ENCODE measurements around the gene XXYLT1.

GRCh38 chr3:195105389-195105788 is 165.6 kb downstream of the XXYLT1 start:
- TF ChIP-seq ZFP30 (CRISPR knock-in tag; IDR thresholded peaks at IDR 0.05) (no peak), PATZ1 (CRISPR knock-in tag; IDR thresholded peaks at IDR 0.05; ENCODE audit: borderline replicate concordance) (no peak), CREB5 (CRISPR knock-in tag; IDR thresholded peaks at IDR 0.05; ENCODE audit: low read depth) (no peak), ZFP3 (CRISPR knock-in tag; IDR thresholded peaks at IDR 0.05) (no peak), SNAI2 (CRISPR knock-in tag; IDR thresholded peaks at IDR 0.05) (no peak), RARB (CRISPR knock-in tag; IDR thresholded peaks at IDR 0.05) (no peak)
